Endothelial cell of umbilical vein (primary cell): ENCODE results near the gene CYP19A1.

Source experiments
- CTCF ChIP-seq, 2 donors: IDR thresholded peaks; 1 replicate in 1 of 2; 2 replicates in 1 of 2; pipeline ENCODE4 v1.5.1; 2011; ENCODE audit warnings: low read length in 2 of 2, mild to moderate bottlenecking in 2 of 2, moderate library complexity in 2 of 2, control low read depth in 1 of 2, inconsistent platforms in 1 of 2, low read depth in 1 of 2; ENCODE audit not compliant: insufficient read depth in 1 of 2; ENCODE audit errors: extremely low read depth in 1 of 2
- GATA2 ChIP-seq: IDR thresholded peaks from 2 replicates; pipeline ENCODE4 v1.7.0; 2011; ENCODE audit warnings: low read depth, mild to moderate bottlenecking, moderate library complexity, mixed read lengths, low read length; ENCODE audit not compliant: insufficient read length, insufficient read depth
- MAX ChIP-seq: IDR thresholded peaks from 2 replicates; pipeline ENCODE4 v1.6.1; 2011; ENCODE audit not compliant: insufficient read depth, insufficient read length
- POLR2A ChIP-seq: IDR thresholded peaks from 2 replicates; pipeline ENCODE4 v1.6.1; 2012; ENCODE audit warnings: low read depth, mild to moderate bottlenecking, control low read depth, low read length

GRCh38 chr15:51200792-51201191, 137.6 kb downstream of the CYP19A1 start:
- no peak for TF ChIP-seq CTCF (IDR thresholded peaks at IDR 0.05; ENCODE audit: extremely low read depth in 1 of 2, insufficient read depth in 1 of 2, low read depth in 1 of 2, low read length in 2 of 2)
- no peak for TF ChIP-seq GATA2
- no peak for TF ChIP-seq POLR2A
- TF ChIP-seq MAX: no peak
